GM21526 (cell line): ENCODE results near the gene ABAT.

Experiments used
- ATAC-seq: cut with Tn5 transposase; IDR thresholded peaks from one replicate; pipeline ENCODE4 v1.9.1; 2021; ENCODE audit warnings: moderate library complexity; ENCODE audit not compliant: unreplicated experiment, low FRiP score

Gene ABAT

DNA sequence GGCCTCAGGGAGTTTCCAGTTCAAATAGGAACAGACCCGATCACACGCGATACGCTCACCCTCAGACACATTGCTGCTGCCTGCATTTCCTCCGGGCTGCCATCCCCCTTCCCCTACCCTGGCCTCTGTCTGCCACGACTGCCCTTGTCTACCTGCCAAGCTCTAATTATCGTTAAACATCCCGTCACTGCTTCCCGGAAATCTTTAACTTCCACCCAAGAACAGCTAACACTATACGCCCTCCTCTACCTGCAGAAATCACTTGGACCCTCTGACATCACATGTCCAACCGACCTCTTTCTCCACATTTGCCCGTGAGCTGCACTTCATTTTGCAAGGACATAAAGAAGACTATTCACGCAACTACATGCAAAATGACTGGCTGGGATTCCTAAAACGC, 40.4 kb downstream of the ABAT start:
- no peak for ATAC-seq

DNA sequence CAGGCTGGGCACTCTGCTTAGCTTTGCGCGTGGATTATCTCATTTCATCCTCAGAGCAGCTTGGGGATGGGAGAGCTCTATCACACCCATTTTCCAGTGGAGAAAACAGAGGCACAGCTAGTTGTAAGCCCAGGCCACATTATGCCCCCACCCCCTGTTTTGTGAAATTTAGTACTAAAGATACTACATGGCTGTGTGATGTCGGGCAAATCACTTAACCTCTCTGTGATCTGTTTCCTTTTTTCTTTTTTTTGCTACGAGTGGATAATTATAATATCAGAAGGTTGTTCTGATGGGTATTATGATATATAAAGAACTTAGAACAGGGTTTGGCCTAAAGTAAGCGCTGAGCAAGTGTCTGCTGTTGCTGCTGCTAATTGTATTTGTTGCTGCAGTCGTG, 41.6 kb downstream of the ABAT start:
- ATAC-seq: no peak

DNA sequence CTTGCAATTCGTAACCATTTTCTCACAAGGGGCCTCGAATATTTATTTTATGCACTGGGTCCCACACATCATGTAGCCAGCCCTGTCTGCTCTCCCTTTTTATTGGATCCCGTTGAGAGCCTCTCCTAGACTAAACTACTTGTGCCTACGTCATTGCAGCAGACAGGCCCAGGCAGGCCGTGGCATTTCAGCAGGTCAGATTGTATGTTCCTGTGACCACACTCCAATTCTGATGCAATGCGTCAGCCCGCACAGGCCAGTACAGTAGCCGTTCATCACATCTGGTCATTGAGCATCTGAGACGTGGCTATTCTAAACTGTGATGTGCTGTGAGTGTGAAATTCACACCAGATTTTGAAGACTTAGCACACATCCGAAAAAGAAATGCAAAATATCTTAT, 42.2 kb downstream of the ABAT start:
- ATAC-seq: no peak

DNA sequence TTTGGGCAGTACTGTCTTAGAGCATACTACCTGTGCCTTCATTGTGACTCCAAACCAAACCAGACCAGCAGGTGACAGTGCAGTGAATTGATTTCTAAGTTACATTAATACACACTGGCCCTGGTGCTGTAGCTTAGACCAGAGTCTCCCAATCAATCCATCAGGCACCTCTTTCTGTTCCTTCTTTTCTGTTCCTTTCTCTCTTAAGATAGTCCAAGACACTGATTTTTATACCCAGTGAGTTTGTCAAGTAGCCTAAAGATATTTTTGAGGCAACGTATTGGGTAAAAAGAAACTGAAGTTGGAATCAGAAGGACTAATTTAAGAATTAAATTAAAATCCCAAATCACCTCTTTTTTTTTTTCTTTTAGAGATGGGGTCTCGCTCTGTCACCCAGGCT, 43.1 kb downstream of the ABAT start:
- ATAC-seq: no peak

DNA sequence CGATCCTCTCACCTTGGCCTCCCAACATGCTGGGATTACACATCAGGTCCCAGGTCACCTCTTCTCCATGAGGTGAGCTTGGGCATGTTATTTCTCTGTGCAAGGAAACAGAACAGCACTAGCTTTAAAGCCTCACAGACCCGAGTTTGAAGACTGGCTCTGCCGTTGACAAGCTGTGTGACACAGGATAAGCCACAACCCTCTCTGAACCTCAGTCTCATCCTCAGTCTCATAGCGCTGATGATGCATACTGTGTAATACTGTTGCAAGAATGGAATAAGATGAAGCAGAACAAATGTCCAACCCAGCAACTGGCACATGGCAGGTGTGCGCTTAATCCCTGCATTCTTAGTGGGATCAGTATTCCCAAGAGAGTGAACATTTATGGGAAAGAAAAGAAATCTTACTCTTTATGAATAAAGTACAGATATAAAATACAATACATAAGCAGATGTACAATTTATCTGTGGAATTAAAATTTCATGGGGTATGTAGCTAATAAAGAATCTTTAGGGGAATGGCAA, 43.5 kb downstream of the ABAT start:
- no peak for ATAC-seq

DNA sequence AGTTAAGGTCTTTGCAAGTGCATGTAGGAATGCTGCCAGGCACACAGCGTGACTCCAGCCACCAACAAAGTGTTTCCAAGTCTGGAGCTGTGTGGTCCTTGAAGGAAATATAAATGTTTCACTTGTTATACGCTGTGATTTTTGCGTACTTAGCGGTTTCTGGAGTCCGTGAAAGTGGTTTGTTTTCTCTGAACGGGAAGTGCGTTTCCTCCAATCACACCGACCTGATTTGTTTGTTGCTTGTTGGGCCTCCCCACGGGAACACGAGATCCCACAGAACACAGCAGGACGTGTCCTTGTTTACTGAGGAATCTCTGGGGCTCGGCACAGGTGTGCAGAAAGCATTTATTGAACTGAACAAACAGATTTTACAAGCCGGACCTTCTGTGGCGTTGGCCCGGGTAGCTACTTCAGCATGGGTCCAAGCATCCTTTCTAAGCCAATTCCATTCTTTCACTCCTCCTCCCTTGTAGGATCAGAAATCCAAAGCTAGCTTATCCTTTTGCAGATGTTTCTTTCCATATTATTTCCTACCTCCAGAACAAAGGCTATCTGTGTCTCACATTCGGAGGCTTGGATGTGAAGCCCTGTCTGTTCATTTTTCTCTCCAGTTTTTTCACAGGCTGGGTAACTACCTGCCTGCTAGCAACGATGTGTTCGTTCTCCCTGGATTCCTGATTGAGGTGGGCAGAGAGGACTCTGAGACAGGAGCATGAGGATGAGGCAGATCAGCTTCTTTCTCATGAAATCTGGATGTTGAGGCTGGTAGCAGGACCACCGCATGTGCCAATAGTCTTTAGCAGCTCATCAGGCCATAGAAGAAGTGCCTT, 44.6 kb downstream of the ABAT start:
- no peak for ATAC-seq

DNA sequence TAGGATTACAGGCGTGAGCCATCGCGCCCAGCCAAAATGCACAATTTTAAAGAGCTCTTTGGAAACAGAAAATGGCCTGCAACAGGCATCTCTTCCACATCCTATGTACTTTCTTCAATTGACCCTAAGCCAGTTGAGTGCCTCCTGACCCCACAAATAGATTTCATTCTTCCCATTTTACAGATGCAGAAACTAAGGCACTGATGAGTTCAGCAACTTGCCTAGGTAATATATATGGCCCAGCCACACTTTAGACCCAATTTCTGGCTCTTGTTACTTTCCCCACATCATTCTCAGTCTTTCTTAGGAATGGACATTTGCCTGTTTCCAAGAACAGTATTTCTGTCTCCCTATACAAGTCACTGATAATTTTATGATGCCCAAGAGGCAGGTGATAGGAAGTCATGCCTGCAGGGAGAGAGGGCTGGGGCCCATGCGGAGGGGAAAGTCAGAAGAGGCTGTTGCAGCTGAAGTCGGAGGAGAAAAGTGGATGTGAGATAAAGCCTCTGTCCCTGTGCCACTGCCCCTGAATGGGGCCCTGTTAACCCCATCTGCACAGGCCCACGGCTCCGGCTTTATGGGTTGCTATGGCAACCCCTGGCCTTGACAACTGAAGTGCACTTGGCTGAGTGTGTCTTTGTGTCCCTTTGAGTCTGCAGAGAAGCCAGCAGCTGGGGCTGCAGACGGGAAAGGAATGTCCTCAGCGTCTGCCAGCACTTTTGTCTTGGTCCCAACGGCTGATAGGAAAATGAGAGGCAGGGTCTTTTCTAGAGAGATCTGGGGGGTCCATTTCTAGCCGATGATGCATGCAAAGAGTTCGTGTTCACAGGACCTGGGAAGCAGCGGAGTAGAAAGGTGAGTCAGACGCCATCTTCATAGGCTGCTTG, 45.9 kb downstream of the ABAT start:
- ATAC-seq: no peak

DNA sequence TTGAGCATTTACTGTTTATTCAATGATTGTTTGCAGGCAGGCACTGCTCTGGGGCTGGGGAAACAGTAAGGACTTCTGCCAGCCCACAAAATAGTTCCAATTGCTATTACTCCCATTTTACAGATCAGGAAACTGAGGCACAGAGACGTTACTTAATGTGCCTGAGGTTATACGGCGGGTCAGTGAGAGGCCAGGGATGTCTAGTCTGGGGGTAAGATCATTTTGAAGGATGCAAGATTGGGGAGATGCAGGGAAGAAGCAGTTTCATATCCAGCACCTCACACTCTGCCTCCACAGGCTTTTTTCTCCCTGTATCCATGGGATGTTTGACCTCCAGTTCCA, 46.5 kb downstream of the ABAT start:
- no peak for ATAC-seq

DNA sequence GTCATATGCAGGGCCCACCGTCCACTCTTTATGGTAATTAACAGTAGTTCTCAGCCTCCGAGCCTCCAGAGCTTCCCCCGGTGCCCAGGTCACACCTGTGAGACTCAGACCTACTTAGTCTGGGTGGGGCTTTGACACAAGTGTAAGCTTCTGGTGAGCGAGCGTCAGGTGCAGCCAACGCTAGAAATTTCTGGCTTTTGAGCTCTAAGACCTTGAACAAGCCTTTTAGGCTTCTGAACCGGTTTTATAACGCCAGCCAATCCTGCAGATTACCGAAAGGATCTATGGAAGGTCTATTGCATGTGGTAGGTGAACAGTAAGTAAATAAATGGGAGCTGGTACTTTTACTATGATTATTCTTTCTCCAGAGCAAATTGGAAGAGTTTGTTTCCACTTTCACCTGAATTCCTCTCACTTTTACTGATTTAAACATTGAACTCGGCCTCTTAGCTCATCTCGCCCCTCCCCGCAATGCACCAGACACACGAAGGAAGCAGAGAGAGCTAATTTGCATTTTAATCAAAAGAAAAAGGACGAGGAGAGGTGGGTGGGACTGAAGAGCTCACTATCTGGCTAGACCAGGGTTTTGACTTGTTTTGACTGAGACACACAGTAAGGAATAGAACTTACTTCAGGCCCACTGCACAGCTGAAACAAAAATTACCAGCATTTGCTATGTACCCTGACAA, 47.1 kb downstream of the ABAT start:
- no peak for ATAC-seq

DNA sequence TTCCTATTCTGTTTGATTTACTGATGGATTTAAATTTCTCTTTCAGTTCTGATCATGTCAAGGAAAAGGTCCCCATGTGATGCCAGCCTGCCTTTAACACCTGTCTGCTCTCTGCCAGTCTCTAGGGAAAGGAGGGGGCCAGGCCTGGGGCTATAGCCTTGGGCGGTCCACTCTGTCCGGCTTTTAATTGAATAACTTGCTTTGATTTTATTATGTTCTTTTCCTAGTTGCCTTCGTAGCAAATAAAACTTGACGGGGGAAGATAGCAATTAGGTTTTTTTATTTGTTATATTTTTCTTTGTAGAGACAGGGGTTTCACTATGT, 47.6 kb downstream of the ABAT start:
- no peak for ATAC-seq

DNA sequence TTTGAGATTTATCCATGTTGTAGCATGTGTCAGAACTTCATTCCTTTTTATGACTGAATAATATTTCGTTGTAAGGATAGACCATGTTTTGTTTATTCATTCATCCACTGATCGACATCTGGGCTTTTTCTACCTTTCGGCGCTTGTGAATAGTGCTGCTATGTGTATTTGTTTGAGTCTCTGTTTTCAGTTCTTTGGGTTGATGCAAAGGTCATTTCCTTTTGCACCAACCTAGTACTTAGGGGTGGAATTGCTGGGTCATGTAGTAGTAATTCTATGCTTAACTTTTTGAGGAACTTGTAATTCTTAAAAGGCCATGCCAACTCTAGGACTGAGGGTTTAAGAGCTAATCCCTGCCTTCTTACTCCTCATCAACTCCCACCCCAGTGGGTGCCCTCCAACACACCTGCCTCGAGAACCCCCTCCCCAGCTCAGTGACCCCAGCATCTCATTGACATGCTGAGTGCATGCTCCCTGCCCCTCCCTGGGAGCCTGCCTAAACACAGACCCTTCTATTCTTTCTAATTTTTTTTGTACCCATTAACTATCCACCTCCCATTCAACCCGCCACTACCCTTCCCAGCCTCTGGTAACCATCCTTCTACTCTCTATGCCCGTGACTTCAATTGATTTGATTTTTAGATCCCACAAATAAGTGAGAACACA, 51.2 kb downstream of the ABAT start:
- ATAC-seq: no peak

DNA sequence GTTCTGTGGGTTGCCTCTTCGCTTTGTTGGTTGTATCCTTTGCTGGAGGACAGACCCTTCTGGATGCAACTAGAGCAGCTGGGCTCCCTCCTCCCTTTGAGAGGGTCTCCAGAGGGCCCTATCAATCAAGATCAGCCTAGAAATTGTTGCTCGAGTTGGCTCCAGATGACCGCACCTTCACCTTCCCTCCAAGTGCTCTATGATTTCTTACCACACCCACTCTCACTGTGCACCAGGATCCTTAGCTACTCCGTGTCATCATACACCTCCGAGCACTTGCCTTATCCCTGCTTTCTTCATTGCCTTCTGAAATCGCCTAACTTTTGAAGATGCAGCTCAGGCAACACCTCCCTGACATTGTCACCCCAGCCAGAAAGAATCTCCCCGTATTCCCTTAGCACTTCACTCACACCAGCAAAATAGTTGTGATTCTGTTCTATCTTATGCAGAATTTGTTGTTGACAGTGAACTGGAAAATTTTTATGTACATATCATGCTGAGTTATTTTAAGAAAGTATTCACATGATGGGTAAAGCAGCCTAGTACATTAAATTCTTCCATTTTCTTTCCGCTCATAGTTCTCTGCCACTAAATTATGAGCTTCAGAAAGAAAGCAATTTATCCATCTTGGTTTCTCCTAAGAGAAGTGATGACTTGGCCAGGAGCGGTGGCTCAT, 52.9 kb downstream of the ABAT start:
- ATAC-seq: no peak

DNA sequence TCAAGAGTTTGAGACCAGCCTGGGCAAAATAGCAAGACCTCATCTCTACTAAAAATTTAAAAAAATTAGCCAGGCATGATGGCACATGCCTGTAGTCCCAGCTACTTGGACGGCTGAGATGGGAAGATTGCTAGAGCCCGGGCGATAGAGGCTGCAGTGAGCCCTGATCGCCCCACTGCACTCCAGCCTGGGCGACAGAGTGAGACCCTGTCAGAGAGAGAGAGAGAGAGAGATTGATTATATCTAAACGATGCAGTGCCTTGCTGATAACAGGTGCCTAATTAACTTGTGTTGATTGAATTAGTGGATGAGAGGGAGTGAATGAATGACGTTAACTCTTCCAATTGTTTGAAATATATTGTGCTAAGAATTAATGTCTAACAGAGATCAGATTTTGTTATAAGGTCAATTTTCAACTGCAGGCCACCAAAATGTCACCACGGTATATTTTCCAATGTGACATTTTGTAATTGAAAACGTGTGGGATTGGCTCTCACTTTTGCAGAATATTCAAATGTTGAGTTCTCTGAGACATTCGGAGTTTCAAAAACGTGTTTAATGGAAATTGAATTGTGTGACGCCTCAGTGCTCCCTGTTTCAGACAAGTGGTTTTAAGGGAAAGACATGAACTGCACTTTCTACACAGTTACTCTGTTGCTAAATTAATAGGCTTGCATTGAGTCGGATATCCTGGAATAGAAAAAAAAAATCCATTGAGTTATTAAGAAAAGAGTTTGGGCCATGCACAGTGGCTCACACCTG, 53.6 kb downstream of the ABAT start:
- ATAC-seq: no peak

DNA sequence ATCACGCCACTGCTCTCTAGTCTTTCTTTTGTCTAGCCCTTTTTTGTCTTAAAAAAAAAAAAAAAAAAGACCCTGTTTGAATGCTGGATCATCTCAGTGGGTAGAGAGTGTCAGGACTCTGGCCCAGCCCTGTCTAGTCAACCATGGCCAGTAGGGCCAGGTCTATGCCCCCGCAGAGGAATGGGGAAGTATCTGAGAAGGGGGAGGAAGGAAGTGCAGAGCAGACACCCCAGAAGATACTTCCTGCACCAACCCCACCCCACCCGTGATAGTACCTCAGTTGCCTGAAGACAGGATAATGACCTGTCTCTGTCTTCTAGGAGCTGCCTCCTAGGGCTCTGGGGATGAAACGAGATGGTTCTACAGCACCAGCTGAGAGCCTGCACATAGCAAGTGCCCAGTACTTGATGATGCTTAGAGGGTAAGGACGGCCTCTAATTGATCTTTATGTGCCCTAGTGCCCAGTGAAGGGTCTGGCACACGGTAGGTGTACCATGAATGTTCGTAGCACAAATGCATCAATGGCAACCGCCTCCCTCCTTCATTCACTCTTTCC, 55.4 kb downstream of the ABAT start:
- no peak for ATAC-seq

DNA sequence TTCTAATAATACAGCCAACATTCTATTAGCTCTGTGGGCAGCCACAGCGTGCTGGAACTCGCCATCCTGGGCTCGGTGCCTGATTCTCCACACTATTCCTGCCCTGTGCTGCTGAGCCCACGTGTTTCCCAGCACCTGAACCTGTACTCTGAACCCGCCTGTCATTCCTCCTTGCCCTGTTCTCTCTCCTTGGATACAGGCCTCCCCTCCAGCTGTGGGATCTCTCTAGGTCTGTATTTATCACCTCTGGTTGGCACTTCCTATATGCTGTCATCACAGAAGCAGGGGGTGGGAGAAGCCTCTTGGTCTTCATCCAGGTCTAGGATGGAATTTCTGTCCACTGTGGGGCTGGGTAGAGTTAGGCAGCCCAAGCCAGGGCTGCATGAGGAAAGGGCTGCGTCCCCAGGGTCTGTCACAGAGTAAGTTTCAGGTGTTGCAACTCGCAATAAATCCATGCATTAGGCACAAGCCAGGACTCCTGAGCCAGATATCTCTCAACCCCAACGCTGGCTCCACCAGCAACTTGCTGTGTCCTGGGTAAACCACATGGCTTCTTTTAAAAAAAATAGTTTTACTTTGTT, 56.0 kb downstream of the ABAT start:
- ATAC-seq: no peak

DNA sequence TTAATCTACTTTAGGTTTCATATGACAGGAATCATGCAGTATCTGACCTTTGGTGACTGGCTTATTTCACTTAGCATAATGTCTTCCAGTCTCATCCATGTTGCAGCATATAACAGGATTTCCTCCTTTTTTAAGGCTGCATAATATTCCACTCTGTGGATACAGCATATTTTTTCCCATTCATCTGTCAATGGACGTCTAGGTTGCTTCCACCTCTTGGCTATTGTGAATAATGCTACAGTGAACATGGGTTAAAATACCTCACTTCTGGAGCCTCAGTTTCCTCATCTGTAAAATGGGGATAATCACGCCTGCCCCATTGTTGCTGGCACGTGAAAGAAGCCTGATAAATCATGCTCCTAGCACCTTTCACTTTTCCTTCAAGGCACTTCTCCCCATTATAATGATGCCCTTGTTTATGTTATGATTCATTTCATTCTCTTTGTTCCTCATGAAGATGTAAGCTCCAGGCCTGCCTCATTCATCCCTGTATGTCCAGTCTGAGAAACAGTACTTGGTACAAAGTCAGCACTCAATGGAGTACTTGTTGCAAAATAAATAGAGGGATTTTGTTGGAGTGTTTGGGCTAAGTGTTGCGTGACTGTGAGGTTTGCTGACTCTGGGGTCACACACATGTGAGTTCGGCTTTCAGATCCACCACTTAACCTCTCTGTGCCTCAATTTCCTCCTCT, 59.6 kb downstream of the ABAT start:
- no peak for ATAC-seq

DNA sequence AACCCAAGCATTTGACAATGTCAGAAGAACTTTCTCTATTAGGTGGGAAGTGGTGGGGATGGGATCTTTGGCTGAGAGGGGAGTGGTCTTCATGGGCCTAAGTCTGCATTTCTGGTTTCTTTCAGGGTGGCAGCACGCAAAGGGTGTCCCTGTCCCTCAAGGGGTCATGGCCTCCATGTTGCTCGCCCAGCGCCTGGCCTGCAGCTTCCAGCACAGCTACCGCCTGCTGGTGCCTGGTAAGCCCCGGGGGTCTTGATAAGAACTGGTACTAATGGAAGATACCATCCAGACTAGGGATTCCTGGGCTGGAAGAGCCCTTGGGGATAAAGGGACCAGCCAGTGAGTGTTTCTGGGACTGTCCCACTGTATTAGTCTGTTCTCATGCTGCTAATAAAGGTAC, 61.2 kb downstream of the ABAT start:
- ATAC-seq: no peak

DNA sequence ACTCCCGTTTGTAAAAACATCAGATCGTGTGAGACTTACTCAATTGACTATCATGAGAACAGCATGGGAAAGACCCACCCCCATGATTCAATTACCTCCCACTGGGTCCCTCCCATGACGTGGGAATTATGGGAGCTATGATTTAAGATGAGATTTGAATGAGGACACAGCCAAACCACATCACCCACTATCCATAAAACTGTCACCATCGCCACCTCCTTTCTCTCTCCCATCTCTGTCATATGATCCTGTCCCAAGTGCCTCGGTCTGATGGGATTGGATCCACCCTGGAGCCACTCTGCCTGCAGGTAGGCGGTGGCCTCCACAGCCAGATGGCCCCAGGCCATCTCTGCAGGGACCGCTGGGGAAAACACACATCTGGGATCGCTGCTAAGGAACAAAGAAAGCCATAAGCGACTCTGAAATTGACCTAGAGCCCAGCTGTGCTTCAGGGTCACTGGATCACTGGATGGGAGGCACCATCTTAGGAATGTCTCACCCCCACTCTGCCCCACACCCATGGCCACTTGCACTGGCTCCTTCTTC, 61.8 kb downstream of the ABAT start:
- ATAC-seq: no peak
